HL-60 (cell line): ENCODE data around the gene ADAM15.

ENCODE experiments used
- CTCF ChIP-seq: IDR thresholded peaks from one replicate; pipeline ENCODE4 v1.5.1; 2011; ENCODE audit warnings: low read length, control low read depth, inconsistent platforms; ENCODE audit not compliant: insufficient read depth
- POLR2AphosphoS5 ChIP-seq: IDR thresholded peaks from 2 replicates; pipeline ENCODE4 v1.6.1; 2012; ENCODE audit warnings: low read depth

- TF ChIP-seq CTCF (no peak), POLR2AphosphoS5 (no peak)
Observed at GRCh38 chr1:155069551-155070157, 18.5 kb downstream of the ADAM15 start.
